HG03045 (cell line): Measurements from ENCODE around the gene TPM1.
"Not testable (repeated sequence)": the region's sequence is repeated elsewhere in the genome, so short reads cannot be mapped to it uniquely, and the experiment has no call there.

Experiments
- ATAC-seq: cut with Tn5 transposase; IDR thresholded peaks from one replicate; pipeline ENCODE4 v1.9.1; 2021; ENCODE audit warnings: mild to moderate bottlenecking, moderate library complexity; ENCODE audit not compliant: unreplicated experiment

The TPM1 gene

DNA sequence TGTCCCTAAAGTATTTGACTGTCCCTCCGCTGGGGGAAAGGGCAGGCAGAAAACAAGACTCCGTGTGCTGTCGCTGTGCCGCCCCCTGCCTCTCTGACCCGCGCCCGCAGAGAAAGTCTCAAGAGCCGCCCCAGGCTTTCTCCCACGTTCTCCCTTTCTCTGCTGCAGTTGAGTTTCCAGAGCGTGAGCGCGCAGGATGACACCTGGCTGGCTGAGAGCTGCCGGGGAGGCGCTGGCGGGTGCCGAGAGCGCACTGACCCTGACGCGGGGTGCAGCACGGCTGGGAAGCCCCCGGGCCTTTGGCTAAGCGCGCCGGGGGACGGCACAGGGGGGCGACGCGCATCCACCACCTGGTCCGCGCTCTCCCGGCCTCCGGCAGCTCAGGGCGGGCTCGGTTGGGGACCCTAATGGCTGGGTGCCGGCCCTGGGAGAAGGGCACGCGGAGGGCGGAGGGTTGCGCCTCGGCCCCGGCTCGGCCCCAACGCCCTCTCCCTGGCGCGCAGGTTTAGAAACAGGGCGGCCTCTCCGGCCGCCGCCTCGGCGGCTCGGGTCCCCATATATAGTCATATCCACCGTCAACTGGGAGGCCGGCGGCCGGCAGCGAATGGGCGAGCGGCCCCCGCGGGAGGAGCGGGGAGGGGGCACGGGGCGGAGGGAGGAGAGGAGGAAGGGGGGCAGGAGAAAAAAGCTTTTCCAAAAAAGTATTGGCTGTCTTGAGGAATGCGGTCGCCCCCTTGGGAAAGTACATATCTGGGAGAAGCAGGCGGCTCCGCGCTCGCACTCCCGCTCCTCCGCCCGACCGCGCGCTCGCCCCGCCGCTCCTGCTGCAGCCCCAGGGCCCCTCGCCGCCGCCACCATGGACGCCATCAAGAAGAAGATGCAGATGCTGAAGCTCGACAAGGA lies at the start of gene TPM1:
Gene TPM1 (plus strand): TSS at position 774 of the 903 bp plus-strand sequence. CDS start 83 bp downstream, at position 857.
- no peak for ATAC-seq

DNA sequence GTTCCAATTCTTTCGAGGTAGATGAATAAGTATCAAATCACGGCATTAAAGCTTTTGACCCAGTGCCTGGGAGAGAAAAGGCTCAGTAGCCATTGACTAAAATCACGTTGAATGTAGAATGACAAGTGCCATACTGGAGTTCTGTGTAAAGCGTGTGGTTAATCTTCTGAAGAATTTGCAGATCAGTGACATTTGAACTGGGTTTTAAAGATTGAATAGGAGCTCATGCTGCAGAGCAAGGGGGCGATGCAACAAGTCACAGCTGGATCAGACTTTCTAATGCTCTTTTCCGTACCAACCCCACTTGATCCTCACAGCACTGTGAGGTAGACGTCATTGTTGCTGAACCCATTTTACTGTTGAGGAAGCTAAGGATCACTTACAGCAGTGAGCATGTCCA lies 49.5 kb upstream of the TPM1 start:
- no peak for ATAC-seq

DNA sequence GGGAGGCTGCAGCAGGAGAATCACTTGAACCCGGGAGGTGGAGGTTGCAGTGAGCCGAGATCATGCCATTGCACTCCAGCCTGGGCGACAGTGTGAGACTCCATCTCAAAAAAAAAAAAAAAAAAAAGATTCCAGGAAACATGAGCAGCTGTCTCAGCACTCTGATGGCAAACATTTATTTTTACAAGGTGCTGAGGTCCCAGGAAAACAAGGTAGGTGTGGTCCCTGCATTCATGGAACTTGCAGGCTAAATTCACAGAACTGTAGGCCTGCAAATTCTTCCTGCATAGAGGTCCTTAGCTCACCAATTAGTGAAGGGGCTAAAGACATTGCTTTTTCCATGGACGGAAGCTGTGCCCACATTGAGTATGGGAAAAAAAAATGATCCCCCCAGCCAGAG lies 48.9 kb upstream of the TPM1 start:
- not testable (repeated sequence) for ATAC-seq

DNA sequence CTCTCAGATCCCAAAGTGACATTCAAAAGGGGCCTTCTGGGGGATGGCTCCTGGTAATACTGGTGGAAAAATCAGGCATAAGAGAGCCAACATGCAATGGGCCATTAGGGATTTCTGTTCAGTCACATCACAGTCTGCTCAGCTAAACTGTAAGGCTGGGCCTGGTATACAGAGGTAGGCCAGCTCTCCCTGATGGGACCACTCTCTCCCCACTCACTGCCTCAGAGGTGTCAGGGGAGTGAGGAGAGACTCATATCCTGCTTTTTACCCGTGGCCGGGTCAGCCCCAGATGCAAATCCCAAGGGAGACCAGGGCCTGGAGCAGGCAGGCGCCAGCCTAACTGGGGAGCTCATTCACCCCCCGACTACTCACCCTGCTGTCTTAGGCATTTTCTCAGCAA lies 48.1 kb upstream of the TPM1 start:
- ATAC-seq, result no peak

DNA sequence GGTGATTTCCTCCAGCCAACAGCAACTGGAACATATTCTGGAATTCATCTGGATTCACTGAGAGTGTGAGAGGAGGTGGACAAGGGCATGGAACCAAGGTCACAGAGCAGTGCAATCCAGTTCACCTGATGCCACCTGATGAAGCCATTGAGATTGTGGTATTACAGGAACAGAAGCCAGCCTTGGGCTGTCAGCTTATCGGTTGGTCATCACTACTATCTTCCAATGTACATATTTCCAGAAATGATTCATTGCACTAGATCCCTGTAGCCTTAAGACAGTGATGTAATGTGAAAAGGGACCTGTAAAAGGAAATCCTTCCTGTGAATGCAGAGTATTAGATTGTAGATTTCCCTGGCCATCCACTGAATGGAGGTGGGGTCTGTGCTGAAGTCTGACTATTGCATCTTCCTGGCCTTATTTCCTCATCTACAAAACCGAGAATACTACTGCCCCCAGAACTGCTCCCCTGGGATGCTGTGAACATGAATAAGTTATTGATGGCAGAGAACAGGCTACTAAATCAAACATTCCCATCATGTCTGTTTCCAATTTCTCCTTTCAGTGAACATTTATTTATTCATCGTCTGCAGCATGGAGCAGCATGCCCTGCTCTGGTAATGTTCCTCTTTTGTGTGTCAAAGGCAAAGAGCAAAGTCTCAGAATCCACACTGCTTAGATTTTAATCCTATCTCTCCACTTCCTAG lies 47.4 kb upstream of the TPM1 start:
- ATAC-seq, result no peak

DNA sequence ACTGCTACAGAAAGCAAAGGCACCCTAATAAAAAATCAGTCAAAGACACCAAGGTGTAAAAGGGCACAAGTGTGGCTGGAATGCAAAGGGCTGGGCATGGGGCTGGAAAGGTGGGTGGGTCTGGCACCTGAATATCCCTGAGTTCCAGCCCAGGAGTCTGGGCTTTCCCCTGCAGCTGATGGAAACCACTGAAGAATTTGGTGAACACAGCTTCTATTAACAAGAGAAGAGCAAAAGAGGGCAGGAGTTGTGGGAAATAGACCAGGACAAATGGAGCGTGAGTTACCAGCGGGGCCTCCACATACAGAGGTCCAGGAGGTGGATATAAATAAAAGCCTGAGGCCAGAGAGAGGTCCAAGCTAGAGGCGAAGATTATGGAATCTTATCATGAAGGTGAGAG lies 45.1 kb upstream of the TPM1 start:
- ATAC-seq, result no peak

DNA sequence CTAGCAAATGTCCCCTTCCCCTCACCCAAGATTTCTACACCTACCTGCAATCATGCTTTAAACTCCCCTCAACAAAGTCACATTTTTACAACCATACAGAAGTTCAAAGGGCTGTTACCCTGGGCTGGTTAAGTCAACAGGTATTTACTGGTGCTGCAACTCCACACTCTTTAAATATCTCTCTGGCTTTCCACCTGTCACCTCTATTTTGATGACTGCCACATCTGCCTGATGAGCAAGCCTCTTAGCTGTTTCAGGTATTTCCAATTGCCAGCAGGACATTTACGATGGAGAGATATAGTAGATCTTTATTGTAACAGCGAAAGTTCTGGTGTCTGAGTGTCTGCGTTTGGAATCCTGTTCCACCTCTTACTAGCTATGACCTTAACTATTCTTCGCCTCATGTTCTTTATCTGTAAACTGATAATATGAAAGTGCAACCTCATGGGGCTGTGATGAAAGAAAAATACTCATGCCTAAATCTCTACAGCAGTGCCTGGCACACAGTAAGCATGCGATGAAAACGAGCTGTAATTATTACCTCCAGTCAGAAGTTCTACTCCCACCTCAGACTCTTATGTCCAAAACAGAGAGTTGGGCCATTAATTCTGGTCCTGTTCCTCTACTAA lies 44.2 kb upstream of the TPM1 start:
- ATAC-seq, result no peak

DNA sequence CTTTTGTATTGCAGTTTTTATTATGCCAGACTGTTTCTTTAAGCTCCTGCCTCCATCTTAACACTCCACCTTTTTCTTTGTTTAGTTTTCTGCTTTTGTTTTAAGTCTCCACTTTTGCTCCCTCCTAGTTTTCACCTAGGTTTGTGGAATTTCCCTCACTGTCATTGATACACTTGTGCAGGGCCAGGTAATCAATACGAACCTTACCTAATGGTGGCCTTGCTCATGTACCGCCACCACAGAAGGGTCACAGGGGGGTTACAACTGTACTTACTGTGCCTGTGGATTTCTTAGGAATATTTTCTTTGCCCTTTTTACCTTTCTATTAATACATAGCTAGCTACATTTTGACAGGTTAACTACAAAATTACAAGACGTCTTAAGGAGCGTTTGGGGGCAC lies 43.4 kb upstream of the TPM1 start:
- no peak for ATAC-seq

DNA sequence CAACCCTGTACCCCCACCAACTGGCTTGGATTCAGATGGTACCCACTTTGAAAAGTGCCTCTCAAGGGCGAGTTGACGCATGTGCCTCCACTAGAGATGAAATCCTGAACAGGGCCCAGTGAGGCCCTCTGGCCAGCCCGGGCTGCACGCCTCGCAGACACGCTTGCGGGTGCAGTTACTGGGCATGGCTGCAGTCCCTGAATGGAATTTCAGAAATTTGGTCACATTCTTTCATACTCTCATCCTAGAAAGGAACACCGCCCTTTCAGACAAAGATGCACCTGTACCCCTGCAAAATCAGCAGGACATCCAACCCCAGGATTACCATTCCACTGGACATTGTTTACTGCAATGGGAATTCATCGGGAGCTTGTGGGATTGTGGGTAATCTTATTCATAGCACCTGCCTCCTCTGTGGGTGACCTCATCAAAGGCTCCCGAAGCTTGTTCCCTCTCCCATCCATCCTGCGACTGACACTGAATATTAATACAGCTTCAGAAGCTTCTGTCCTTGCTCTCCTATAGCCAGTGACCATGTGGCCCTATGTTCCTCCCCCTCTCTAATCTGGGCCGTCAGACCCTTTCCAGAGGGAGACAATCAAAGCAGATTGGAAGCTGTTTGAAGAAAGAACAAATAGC lies 42.5 kb upstream of the TPM1 start:
- no peak for ATAC-seq

DNA sequence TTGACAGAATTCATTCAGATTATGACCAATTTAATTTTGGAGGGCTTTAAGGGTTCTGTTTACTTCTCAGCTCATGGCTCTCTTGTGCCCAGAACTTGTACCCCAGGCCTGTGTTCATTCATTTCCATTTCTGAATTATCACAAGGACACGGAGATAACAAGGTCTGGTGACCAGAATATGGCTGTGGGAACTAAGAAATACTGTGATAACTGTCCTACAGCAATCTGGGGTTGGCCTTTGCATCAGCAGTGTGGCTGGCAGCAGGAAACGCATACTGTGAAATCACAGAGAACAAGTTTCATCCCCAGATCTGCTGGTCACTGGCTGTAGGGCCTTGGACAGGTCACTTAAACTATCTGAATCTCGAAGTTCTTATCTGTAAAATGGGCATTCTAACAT lies 41.8 kb upstream of the TPM1 start:
- ATAC-seq, result no peak

DNA sequence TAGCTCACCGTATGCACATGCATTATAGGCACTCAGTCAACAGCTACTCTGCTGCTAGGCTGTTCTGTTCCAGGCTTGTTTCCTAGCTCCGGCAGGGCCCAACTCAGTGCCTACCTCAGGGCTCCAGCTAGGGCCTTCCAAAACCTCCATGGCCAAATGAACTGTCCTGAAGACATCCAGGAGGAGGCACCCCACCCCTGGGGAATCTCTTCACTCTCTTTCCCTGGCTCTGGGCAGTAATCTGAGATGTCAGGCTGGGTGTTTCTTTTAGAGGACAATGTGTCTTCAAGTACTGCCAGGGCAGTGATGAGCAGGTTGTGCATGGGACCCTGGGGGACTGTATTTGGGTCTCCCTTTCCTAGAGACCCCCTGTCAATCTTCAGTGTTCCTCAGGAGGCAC lies 38.3 kb upstream of the TPM1 start:
- no peak for ATAC-seq

DNA sequence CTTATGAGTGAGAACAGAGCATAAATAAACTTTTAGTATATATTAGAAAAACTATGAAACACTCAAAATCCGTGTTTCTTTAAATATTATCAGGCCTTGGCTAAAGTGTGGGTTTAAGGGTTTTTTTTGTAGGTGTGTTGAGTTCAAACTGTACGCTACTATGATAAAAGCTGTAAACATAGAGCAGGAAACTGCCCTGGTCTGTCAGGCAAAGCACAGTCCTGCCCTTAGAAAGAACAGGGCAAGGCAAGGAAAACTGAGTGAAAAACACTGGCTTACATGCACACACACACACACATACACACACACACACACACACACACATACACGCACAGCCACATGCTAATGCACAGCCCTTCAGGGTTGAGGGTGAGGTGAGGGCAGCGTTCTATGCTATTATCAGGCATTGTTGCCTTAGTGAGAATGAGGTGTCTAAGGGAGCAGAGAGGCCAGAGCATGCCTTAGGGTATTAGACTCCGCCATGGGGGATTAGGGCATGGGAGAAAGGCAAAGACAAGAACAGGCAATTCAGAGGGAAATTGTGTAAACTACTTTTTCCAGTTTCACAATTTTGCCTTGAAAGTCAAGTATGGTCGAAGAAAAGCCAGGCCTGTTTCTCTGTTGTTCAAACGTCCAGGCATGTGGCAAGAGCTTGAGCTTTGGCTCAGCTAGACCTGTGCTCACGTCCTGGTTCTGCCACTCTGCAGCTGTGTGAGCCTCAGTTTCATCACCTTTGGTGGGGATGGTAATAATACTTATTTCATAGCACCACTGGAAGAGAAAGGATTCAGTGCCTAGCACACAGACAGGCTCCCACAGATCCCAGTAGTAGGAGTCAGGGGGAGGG lies 36.3 kb upstream of the TPM1 start:
- ATAC-seq, result no peak

DNA sequence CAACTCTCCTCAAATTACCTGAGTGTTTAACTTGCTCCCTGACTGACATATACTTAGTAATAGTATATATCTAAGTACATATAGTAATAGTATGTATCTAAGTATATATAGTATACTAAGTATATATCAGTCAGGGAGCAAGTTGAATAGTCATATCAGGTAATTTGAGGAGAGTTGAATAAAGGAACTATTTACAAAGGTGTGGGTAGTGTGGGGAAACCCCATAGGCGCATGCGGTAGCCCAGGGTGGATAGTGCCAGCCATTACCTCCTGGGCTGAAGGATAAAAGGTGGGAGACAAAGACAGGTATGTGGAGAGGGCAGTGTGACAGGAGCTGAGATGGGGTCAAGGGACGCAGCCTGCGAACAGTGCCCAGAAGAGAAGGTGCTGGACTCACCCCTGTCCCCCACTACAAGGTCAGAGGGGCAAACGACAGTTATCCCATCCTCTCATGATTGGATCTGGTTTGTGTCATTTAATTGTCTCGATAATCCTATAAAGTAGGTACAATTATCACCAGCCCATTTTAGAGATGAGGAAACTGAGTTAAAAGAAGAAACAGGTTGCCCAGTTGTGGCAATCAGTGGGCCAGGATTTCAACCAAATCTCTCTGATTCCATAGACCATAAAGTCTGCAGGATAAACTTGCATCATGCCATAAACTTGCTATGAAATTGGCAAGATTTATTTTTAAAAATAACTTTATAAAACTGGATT lies 34.1 kb upstream of the TPM1 start:
- ATAC-seq, result no peak

DNA sequence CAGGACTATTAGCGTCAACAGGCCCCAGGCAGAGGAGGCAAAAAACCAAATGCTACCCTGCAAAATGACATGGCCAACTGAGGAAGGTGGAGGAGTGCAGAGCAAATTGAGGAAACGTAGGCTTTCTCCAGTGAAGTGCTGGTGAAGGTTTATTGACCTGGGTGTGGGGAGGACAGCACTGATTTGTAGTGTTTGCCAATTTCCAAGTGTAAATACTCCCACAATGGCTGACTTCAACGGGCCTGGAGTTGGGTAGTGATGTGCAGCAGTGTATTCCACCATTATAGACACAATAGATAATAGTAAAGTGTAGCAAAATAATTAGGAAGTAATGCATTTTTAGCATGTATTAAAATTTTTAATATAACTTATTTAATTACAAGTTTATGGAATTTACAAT lies 32.2 kb upstream of the TPM1 start:
- ATAC-seq, result no peak

DNA sequence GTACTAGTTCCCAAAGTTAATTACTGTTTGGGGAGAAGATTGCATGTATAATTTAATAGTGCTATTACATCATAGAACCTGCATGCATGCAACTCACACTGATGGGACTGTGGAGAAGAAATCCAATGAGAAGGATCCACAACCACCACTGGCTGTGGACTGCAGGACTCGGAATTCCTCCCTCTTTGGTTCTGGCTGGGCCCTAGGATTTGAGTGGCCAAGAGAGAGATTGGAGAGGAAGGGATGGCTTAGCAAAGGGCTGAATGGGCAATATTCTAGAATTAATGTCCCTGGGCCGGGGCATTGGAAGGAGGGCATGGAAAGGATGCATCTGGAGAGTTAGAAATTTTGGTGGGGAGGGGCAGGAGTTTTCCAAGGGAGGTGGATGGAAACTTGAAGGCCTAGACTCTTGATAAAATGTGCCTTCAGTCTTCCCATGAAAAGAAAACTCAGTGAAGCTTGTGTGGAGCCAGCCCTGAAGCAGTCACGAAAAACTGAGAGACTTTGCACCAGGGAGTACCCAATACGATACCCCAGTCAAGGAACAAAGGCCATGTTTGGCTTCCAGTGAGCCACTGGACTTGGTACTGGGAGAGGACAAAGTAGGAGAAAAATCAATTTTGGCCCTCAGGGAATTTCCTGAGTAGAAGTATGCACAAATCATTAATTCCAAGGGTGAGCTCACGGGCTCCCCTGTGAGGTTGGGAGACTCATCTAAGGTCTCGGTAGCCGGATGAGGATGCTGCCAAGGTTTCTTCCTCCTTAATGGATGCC lies 31.4 kb upstream of the TPM1 start:
- ATAC-seq, result no peak

DNA sequence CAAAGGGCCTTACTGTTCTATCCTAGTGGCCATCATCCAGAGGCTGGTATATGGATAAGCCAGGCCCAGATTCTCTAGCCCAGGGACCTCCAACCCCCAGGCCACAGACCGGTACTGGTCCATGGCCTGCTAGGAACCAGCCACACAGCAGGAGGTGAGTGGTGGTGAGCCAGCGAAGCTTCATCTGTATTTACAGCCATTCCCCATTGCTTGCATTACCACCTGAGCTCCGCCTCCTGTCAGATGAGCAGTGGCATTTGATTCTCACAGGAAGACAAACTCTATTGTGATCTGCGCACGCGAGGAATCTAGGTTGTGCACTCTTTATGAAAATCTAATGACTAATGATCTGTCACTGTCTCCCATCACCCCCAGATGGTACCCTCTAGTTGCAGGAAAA lies 30.1 kb upstream of the TPM1 start:
- no peak for ATAC-seq

DNA sequence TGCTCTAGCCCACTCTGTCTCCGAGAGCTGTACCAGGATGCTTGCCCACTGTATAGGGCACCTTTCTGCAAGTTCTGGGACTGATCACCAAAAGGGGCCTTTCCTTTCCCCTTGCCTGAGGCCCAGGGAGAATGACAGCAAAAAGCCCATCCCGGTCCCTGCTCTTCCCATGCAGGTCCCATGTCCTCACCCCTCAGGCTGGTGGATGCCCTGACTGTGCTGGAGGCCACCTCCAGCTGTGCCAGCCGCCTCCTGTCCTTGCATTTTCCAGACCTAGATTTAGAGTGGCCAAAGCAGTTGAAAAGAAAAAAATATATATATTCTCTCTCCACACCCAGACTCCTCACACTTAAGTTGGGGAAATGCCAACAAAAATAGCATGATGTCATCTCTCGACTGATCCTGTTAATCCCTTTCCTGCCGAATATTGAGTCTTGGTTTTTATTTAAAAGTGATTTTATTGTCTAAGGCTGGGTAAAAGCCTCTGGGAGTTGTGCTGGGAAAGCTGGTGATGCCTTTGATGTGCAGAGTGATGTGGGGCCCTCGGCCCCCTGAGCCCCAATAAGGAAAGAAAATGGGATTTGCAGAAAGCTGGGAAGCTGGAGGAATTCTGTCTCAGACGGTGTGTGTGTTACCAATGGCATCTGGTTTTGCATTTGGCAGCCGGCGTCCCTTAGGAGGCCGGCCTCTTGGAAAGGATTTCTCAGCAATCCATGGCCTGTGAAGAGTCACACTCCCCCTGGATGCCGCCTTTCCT lies 29.3 kb upstream of the TPM1 start:
- ATAC-seq, result no peak

DNA sequence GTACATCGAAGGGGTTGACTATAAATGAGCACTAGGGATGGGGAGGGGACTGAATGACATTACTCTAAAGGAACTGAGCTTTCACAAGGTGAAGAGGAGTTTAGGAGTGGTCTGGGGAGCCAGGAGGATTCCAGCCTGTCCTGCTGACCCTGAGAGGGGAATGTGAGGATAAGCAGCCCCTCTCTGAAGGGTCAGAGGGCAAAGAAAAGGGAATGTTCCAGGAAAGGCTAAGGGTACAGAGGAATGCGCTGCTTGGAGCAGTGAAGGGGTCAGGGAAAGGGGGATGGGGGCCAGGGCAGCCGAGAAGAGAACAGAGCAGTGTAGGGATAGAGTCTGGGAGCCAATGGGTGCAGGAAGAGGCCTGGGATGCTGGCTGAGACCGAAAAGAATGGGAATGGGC lies 28.0 kb upstream of the TPM1 start:
- ATAC-seq, result no peak
